Coronary artery (tissue), 2 donors: ENCODE data around the gene ADPGK.

ENCODE experiments used
- DNase-seq: peaks from one replicate; pipeline ENCODE4 v3.0.0-alpha.2; 2017; ENCODE audit warnings: low spot score
- H3K27ac ChIP-seq, 2 donors: fragments of 200-600 bp; sonication (generic); one replicate each; pipeline ENCODE4 v1.5.1; 2016 to 2019
- H3K4me3 ChIP-seq: fragments of 200-600 bp; sonication (generic); 2 replicates; pipeline ENCODE4 v1.5.1; 2016; ENCODE audit warnings: mild to moderate bottlenecking, moderate library complexity
- TF ChIP-seq, protein P1 (sequence below): fragments of 200-600 bp; sonication (generic); IDR thresholded peaks from one replicate; pipeline ENCODE4 v1.5.1; 2019; ENCODE audit warnings: antibody characterized with exemption

ADPGK gene

GRCh38 chr15:72754096-72754495 lies 29.5 kb downstream of the ADPGK start:
- DNase-seq = no peak
- TF ChIP-seq, protein P1, sequence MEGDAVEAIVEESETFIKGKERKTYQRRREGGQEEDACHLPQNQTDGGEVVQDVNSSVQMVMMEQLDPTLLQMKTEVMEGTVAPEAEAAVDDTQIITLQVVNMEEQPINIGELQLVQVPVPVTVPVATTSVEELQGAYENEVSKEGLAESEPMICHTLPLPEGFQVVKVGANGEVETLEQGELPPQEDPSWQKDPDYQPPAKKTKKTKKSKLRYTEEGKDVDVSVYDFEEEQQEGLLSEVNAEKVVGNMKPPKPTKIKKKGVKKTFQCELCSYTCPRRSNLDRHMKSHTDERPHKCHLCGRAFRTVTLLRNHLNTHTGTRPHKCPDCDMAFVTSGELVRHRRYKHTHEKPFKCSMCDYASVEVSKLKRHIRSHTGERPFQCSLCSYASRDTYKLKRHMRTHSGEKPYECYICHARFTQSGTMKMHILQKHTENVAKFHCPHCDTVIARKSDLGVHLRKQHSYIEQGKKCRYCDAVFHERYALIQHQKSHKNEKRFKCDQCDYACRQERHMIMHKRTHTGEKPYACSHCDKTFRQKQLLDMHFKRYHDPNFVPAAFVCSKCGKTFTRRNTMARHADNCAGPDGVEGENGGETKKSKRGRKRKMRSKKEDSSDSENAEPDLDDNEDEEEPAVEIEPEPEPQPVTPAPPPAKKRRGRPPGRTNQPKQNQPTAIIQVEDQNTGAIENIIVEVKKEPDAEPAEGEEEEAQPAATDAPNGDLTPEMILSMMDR = no peak
- no peak overlapping the region for H3K27ac ChIP-seq
- no peak overlapping the region for H3K4me3 ChIP-seq

- no peak overlapping the region for H3K27ac ChIP-seq
- no peak for DNase-seq
- TF ChIP-seq, protein P1 = no peak
- no peak overlapping the region for H3K4me3 ChIP-seq
Observed at GRCh38 chr15:72751751-72752455, 31.7 kb downstream of the ADPGK start.

DNA sequence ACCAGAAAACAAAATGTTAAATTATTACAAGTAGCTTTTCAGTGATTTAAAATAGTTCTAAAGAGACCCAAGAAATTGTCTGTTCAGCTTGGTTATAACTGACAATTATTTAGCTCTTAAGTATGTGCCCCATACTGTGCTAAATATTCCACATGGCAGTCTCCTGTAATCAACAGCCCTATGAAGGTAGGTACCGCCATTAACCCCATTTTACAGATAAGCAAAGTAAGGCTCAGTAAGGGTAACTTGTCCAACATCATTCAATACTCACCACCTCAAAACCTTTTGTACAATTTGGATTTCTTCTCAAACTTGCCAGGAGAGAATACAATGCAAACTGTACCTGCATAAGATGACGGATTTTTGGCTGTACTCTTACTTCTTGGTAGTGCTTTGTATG lies 33.9 kb downstream of the ADPGK start:
- DNase-seq = no peak
- no peak overlapping the region for H3K27ac ChIP-seq
- no peak overlapping the region for H3K4me3 ChIP-seq
- TF ChIP-seq, protein P1 = no peak

DNA sequence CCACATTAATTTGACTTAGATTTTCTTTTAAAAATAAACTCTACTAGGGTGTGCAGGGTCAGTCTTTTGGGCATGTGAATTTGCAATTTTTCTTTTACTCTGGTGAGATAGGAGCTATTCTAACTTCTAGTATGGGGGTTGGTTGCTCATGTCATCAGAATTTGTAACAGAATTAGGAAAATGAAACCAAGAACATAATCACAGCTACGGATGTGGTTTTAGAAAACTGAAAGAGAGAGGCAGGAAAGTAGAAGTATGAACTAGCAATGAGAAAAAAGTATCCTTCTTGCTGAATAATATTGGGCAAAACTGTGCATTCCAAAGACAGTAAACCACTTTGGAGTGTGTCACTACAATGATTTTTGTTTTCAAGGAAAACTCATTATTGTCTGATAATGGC lies 43.3 kb downstream of the ADPGK start:
- no peak overlapping the region for H3K27ac ChIP-seq
- DNase-seq = no peak
- TF ChIP-seq, protein P1 = no peak
- no peak overlapping the region for H3K4me3 ChIP-seq

DNA sequence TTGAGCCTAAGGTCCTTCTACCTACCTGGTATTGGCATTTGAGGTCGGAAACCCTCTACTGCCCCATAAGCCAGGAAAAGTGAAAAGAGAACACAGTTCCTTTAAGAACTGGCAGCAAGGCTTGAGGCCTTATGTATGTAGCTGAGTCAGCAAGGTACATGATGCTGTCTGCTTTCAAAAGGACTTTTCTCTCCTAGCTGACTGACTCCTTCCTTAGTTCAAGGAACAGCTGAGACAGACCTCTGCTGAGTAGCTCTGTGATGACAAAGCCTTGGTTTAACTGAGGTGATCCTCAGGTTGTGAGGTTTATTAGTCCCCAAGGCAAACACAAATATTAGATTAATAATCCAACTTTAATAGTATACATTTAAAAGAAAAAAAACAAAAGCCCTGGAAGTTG lies 45.8 kb downstream of the ADPGK start:
- Histone ChIP-seq H3K4me3 (no peak overlapping the region), H3K27ac (no peak overlapping the region)
- no peak for DNase-seq
- TF ChIP-seq, protein P1 = no peak

DNA sequence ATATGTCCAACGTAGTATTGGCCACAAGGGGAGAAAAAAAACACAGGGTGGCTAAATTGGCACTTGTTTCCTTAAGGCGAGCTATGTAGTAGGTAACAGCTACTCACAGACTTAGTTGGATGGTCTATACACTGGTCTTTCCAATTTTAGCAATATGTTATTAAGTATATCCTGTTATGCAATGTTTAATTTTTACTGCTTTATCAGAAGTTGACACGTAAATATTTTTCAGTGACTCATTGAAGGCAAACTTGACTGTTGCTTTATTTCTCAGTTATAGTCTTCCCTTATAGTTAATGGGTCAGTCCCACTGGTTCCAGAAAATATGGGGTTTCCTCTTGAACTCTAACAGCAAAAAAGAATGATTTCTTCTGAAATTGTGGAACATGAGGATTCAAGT lies 46.5 kb downstream of the ADPGK start:
- no peak for DNase-seq
- H3K27ac ChIP-seq = no peak overlapping the region
- no peak overlapping the region for H3K4me3 ChIP-seq
- TF ChIP-seq, protein P1 = no peak

- DNase-seq = no peak
- TF ChIP-seq, protein P1 = no peak
- Histone ChIP-seq H3K27ac (no peak overlapping the region), H3K4me3 (no peak overlapping the region)
Observed at GRCh38 chr15:72735111-72735510, 48.4 kb downstream of the ADPGK start.
